Measurements from ENCODE around the gene LRRC56. TPM values are rescaled to one million over a fixed set of nuclear protein-coding genes. Genes with fewer than 3 reads are reported as not detected.

The LRRC56 gene
- total and polyA plus RNA-seq, 9 of the 15 experiments (the other 6 are each of a cell fraction or from before 2014, with no cell fraction given) = 0.03 to 4.5 (median 1.0) TPM; not detected in 1

DNA sequence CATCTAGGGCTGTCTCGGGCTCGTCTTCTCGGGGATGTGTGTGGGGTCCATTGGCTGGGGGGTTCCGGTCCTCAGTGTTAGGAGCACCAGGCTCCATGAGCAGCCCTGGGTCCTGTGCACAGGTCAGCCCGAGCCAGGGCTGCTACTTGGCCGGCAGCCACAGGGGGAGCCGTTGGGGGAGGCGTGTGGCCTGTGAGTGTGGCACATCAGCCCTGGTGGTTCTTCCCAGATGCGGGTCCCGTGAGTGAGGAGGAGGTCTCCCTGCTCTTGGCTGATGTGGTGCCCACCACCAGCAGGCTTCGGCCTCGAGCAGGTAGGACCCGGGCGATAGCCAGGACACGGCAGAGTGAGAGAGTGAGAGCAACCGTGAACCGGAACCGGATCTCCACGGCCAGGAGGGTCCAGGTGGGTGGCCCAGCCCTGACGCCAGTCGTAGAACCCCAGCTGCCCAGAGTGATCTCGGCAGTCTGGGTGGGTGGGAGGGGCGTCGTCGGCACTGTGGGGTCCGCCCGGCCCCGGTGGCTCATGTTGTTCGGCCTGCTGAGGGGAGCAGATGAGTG is 59.9 kb downstream of the LRRC56 start:
- peaks cover 90% of the 10 kb centered on the region for H3K36me3 ChIP-seq (ENCODE audit: control insufficient read depth, insufficient read depth, low read length)
- H3K79me2 ChIP-seq (ENCODE audit: control insufficient read depth, insufficient read depth, low read length) = no peaks in the 10 kb centered on the region; the same call in 1 of the 3 replicates

More for the DNA sequence above, 59.9 kb downstream of the LRRC56 start:
- Histone ChIP-seq H3K9ac (ENCODE audit: insufficient read depth in 1 of 2, low read depth in 2 of 2, low read length in 2 of 2) (peak overlapping the region in 1 of 2 experiments; percentile 48; a peak in 1 of 4 replicates), H3K27ac (ENCODE audit: extremely low read depth, low read depth, low read length) (no peak overlapping the region), H2AFZ (ENCODE audit: low read depth, low read length) (no peak overlapping the region), H3K4me2 (ENCODE audit: insufficient read depth, low read length) (no peak overlapping the region), H3K4me3 (no peak overlapping the region), H3K27me3 (ENCODE audit: control insufficient read depth in 2 of 2, insufficient read depth in 2 of 2, low read length in 2 of 2) (no peaks in the 10 kb centered on the region), H3K9me1 (ENCODE audit: control insufficient read depth, insufficient read depth, low read length) (no peaks in the 10 kb centered on the region), H4K20me1 (replicated peaks; ENCODE audit: control insufficient read depth, insufficient read depth, low read length) (no peaks in the 10 kb centered on the region), H3K9me3 (replicated peaks; ENCODE audit: control insufficient read depth, insufficient read depth, low read depth, low read length) (no peaks in the 10 kb centered on the region), H3K4me1 (replicated peaks in 1 of 2; ENCODE audit: control insufficient read depth in 2 of 2, insufficient read depth in 2 of 2, low read length in 2 of 2) (peaks cover 0 to 17% of the 10 kb centered on the region in 2 experiments; a peak in 1 of 5 replicates)
- FAIRE-seq (no peak), DNase-seq (ENCODE audit: extremely low read depth in 1 of 4, low spot score in 3 of 4) (peak in 1 of 4 experiments; percentile 47), ATAC-seq (peak; percentile 88)
- ChIA-PET POLR2A (interaction anchor here (1.7 kb wide), 1 partner anchor 9 kb away, joined by 4 read pairs; no protein-coding TSS in a partner anchor), CTCF (ENCODE audit: low intra/inter-chr PET ratio) (no interaction called here)
- intact Hi-C loops (cut with micrococcal nuclease) (no loop called here), in situ Hi-C loops (cut with MboI) (no loop called here)
- peak; percentile 16 to 46 (median 29); a peak in 4 of 6 replicates for TF ChIP-seq CTCF (IDR thresholded peaks at IDR 0.05 in 2 of 3, conservative IDR thresholded peaks at IDR 0.05 in 1 of 3; ENCODE audit: insufficient read depth in 2 of 3, low read depth in 1 of 3, low read length in 3 of 3)
- peak; percentile 48; the same call in 1 of the 2 replicates for TF ChIP-seq POLR2G (IDR thresholded peaks at IDR 0.05; ENCODE audit: low read depth, low read length)
- no peak for TF ChIP-seq KLF10 (CRISPR knock-in tag; IDR thresholded peaks at IDR 0.05)
- WGBS (ENCODE audit: insufficient coverage, low coverage, missing lambda C conversion rate) = 95% methylated on average over 17 of the region's 29 CpGs
- BruUV-seq (replicated peaks) = no TSS peak
